ENCODE measurements around the gene FOXO3. TPM values are rescaled to one million over a fixed set of nuclear protein-coding genes. Genes with fewer than 3 reads are reported as not detected.

Gene FOXO3
- total RNA-seq, 1 experiment from 2014 or later = 20.4 TPM

DNA sequence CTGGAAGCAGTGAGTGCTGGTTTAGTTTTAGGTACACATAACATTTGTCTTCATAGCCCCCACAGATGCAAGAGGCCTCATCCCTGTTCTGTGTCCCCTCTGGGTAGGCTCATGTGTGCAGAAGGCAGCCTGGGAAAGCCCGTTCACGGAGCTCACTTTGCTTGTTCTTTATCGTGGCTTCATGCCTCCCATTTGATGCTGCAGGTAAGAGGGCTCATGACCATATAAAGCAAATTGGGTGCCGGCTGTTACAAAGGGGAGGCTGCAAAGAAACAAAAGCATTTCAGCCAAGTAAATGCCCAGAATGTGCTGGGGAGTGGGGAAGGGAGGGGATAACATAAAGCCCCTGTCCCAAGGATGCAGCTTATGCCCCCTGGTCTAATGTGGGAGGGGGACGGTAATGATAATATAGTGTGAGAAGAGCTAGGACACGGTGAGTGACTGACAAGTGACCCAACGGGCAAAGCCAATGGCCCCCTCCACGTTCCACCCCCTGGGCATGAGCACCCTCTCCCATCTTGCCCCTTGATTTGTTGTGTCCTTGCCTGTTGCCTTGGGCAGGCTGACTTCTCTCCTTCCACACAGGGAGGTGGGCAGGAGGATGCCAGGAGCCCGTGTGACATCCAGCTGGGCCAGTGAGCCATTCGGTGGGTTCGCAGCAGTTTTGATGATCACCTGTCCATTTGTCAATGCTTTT is 138.0 kb downstream of the FOXO3 start:
- Histone ChIP-seq H3K4me1 (replicated peaks) (no peaks in the 10 kb centered on the region), H3K27me3 (replicated peaks) (0 out of 2 replicates have a peak, but pooled peaks cover 2% of the 10 kb centered on the region), H3K4me3 (no peak overlapping the region), H3K27ac (no peak overlapping the region), H3K36me3 (no peaks in the 10 kb centered on the region), H3K9me3 (replicated peaks) (no peaks in the 10 kb centered on the region)
- no peak for DNase-seq (ENCODE audit: low read depth in 1 of 2, low spot score in 2 of 2)

DNA sequence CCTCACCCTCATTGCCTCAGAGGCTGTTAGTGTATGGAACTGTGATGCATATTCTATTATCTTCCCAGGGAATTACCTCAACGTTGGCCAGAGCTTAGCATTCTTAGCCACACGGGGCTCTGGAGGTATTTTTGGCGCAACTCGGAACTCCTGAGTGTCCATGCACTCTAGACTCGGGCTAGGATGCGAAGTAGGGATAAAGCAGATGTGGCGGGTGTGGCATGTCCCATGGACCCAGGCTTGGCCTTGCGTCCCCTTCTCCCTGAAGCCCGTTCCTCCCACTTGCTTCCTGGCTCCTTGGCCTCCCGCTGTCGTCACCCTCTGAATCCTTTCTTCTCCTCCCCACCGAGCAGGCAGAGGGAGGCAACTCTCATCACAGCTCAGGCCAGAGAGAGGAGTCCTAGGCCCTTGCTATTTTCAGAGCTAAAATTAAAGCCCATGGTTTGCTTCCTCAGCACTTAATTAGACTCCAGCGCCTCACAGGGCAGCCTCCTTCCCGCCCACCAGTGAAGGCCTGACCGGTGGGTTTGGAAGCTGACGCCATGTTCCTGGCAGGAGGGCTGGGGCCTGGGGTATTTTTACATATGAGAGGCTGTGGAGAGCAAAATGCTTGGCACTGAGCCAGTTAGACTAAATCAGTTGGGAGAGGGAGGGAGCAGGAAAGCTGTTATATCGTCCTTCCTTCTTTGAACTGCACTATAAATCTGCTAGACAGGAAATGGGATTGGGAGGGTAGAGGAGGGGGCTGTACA is 138.7 kb downstream of the FOXO3 start:
- H3K36me3 ChIP-seq = no peaks in the 10 kb centered on the region
- H3K27me3 ChIP-seq (replicated peaks) = 0 out of 2 replicates have a peak, but pooled peaks cover 2% of the 10 kb centered on the region
- H3K27ac ChIP-seq = no peak overlapping the region
- no peaks in the 10 kb centered on the region for H3K4me1 ChIP-seq (replicated peaks)
- H3K4me3 ChIP-seq = no peak overlapping the region
- no peaks in the 10 kb centered on the region for H3K9me3 ChIP-seq (replicated peaks)
- DNase-seq (ENCODE audit: low read depth in 1 of 2, low spot score in 2 of 2) = no peak

DNA sequence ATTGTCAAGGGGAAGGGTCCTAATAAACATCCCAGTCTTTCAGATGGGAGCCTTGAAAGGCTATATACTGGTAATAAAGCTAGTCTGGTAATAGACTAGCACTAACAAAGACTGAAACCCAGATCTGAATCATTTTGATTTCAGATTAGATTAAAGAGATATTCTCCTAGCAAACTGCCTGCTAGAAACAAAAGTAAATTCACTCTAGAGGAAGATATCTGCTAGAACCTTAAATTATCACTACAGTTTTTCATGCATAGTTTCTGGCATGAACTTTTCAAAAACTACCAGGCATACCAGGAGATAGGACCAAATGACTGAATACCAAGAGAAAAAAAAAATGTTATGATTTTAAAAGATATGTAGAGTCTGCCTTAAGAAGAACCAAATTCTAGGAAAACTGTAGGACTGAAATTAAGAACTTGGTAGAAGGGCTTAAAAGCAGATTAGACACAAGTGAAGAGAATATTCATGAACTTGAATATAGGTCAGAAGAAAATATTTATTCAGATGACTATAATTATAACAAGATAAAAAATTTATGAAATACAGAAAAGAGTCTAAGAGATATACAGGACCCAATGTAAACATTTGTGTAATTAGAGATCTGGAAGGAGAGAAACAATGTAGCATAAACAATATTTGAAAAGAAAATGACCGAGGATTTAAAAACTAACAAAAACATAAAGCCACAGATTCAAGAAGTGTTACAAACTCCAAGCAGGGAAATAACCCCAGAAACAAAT is 141.6 kb downstream of the FOXO3 start:
- Histone ChIP-seq H3K27ac (no peak overlapping the region), H3K36me3 (no peaks in the 10 kb centered on the region), H3K27me3 (replicated peaks) (no peaks in the 10 kb centered on the region), H3K4me1 (replicated peaks) (no peaks in the 10 kb centered on the region), H3K4me3 (no peak overlapping the region), H3K9me3 (replicated peaks) (no peaks in the 10 kb centered on the region)
- no peak for DNase-seq (ENCODE audit: low read depth in 1 of 2, low spot score in 2 of 2)

DNA sequence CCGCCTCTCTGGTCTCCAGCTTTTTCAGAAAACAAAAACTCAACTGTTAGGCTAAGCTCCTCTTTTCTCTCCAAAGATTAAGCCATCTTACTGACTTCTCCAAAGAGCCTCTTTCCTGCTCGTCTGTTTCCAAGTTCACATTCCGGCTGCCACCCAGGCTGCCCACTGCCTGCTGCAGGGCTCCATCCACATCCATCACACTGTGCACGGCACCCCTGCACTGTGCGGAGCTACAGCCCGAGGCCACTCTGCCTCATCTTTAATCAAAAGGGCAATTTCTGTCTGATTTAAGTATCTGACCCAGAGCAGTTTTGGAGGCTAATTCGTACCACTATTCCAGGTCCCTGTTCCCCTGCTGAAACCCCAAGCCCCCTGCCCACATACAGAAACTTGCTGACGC is 145.9 kb downstream of the FOXO3 start:
- Histone ChIP-seq H3K4me3 (no peak overlapping the region), H3K9me3 (replicated peaks) (no peaks in the 10 kb centered on the region), H3K27me3 (replicated peaks) (no peaks in the 10 kb centered on the region), H3K27ac (no peak overlapping the region), H3K36me3 (no peaks in the 10 kb centered on the region), H3K4me1 (replicated peaks) (no peaks in the 10 kb centered on the region)
- no peak for DNase-seq (ENCODE audit: low read depth in 1 of 2, low spot score in 2 of 2)

DNA sequence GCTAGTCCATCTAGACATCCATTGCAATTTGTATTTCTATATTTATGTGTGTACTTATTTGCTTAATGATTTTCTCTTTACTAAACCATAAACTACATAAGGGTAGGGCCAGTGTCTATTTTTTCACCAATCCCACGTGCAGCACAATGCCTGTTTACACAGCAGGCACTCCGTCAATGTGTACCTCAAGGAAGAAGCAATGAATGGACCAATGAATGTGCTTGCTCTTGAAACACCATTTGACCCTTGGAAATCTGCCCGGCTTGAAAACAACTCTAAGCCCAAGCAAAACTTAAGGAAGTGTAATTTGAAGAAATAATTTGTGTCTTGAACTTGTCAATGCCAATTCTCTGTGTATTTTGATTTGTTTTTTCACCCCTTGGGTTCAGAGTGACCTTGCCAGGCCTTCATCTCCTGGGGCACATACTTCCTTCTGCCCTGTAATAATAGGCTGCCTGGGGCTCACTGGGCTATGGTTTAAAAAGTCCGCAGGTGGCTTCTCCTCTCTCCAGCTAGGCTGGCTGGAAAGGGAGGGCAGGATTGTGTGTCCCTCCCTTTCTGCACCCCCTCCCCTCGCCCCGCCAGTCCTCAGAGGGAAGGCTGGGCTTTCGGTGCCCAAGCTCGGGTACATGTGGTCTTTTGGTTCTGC is 146.7 kb downstream of the FOXO3 start:
- Histone ChIP-seq H3K4me1 (replicated peaks) (no peaks in the 10 kb centered on the region), H3K27ac (no peak overlapping the region), H3K4me3 (no peak overlapping the region), H3K27me3 (replicated peaks) (no peaks in the 10 kb centered on the region), H3K9me3 (replicated peaks) (no peaks in the 10 kb centered on the region), H3K36me3 (no peaks in the 10 kb centered on the region)
- DNase-seq (ENCODE audit: low read depth in 1 of 2, low spot score in 2 of 2) = no peak

DNA sequence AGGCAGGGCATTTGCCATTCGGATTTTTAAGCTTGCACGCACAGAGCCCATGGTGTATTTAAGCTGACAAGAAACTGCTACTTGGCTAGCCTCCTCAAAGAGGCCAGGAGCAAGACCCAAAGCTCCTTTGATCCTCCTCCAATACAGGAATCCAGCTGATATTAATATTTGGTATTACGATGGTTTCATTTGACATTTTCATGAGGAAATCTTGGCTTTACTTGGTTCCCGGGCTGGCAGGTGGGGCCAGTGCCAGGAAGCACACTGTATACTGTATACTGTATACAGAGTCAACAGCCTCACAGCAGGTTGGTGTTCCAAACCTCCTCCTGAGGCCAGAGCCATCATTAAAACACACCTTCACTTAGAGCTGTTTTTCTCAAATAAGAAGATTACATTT is 149.3 kb downstream of the FOXO3 start:
- Histone ChIP-seq H3K27me3 (replicated peaks) (no peaks in the 10 kb centered on the region), H3K9me3 (replicated peaks) (no peaks in the 10 kb centered on the region), H3K4me1 (replicated peaks) (no peaks in the 10 kb centered on the region), H3K4me3 (no peak overlapping the region), H3K27ac (no peak overlapping the region), H3K36me3 (no peaks in the 10 kb centered on the region)
- DNase-seq (ENCODE audit: low read depth in 1 of 2, low spot score in 2 of 2) = no peak

DNA sequence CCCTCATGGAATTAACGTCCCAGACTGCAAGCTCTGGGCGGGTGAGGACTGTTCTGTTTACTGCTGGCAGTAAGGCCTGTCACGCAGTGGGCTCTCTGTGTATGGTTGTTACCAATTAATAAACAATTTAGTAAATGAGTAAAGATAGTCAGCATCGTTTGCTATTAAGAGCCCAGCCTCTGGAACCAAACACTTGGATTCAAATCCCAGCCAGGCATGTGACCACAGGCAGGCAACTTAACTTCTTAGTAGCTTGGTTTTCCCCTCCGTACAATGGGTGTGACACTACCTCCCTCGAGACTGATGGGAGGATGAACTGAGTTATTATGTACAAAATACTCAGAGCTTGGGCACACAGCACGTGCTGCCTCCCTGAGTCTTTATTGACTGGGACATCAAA is 149.8 kb downstream of the FOXO3 start:
- H3K27ac ChIP-seq = no peak overlapping the region
- H3K4me1 ChIP-seq (replicated peaks) = no peaks in the 10 kb centered on the region
- DNase-seq (ENCODE audit: low read depth in 1 of 2, low spot score in 2 of 2) = no peak
- H3K4me3 ChIP-seq = no peak overlapping the region
- H3K9me3 ChIP-seq (replicated peaks) = no peaks in the 10 kb centered on the region
- H3K36me3 ChIP-seq = no peaks in the 10 kb centered on the region
- H3K27me3 ChIP-seq (replicated peaks) = no peaks in the 10 kb centered on the region

DNA sequence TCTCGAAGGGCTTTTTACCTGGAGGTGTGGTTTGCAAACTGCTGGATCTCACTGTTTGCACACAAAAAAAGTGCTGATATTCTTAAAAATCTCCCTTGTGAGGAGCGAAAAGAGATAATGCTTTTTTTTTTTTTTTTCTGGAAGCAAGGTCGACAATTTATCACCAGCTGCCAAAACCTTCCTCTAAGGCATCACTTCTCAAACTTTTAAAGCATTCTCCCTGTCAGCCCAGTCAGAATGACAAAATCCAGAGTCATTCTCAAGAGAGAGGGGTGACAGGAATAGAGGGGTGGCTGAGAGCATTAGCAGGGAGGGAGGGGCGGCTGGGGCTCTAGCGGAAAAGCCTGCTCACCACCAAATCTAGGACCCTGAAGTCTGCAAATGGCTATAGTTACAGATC is 150.4 kb downstream of the FOXO3 start:
- Histone ChIP-seq H3K4me3 (no peak overlapping the region), H3K36me3 (no peaks in the 10 kb centered on the region), H3K27me3 (replicated peaks) (no peaks in the 10 kb centered on the region), H3K9me3 (replicated peaks) (no peaks in the 10 kb centered on the region), H3K4me1 (replicated peaks) (no peaks in the 10 kb centered on the region), H3K27ac (no peak overlapping the region)
- no peak for DNase-seq (ENCODE audit: low read depth in 1 of 2, low spot score in 2 of 2)

DNA sequence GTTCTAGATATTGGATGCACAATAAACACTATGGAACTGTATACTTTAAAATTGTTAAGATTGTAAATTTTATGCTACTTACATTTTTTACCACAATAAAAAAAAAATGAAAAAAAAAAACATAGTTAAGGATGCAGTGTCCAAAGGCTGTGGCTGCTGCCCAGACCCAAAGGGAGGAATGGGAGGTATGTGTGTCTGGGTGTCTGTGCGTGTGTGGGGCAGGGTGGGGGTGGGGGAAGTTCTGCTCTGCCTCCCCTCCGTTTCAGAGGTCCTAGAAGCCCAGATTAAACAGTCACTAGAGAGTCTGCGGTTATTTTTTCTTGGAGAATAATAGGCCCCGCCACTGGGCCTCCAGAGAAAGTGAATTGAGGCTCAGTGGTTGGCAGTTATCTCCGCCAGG is 151.1 kb downstream of the FOXO3 start:
- no peaks in the 10 kb centered on the region for H3K27me3 ChIP-seq (replicated peaks)
- no peaks in the 10 kb centered on the region for H3K9me3 ChIP-seq (replicated peaks)
- H3K4me3 ChIP-seq = no peak overlapping the region
- no peaks in the 10 kb centered on the region for H3K4me1 ChIP-seq (replicated peaks)
- DNase-seq (ENCODE audit: low read depth in 1 of 2, low spot score in 2 of 2) = no peak
- H3K36me3 ChIP-seq = no peaks in the 10 kb centered on the region
- no peak overlapping the region for H3K27ac ChIP-seq

DNA sequence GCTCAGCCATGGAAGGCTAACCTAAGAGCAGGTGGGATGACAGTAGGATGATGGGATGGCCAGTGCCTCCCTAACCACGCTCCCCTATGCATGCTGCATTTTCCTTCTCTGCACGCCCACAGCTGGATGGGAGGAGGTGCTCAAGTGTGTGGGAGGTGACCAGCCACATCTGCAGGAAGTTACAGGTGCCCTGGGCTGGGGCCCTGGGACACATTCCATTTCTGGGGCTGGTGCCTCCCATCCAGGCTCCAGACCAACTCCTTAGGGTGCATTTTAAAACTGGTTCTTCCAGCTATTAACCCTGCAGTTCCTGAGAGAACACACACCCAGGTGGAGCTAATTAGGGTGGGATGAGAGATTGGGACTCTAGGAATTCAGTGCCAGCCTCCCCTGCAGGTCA is 152.2 kb downstream of the FOXO3 start:
- no peak for DNase-seq (ENCODE audit: low read depth in 1 of 2, low spot score in 2 of 2)
- Histone ChIP-seq H3K36me3 (no peaks in the 10 kb centered on the region), H3K4me1 (replicated peaks) (no peaks in the 10 kb centered on the region), H3K27me3 (replicated peaks) (no peaks in the 10 kb centered on the region), H3K27ac (no peak overlapping the region), H3K9me3 (replicated peaks) (no peaks in the 10 kb centered on the region), H3K4me3 (no peak overlapping the region)

DNA sequence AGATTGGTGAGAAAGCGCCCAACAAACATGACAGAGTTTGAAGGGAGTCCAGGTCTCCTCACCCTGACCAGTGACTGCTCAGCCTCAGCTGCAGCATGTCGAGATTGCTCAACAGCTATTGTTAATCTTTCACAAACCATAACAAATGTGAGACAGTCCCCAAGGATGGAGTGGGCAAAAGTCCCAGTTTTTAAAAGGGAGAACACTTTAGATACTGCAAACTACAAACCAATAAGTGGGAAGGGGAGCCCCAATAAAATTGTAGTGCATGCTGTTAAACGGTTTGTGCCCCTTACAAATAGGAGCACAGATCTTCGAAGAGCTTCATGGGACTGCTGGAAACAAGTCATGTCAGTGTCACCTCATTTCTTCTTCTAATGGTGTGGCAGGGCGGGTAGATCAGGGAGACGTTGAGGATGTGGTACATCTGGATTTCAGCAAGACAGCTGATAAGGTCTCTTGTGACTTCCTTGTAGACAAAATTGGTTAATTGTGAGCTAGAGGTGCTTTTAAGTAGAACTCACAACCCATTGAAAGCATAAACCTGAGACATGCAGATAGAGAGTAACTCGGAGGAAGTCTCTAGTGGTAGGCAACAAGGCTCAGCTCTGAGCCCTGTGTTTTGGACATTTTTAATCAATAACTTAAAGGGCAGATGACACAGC is 153.5 kb downstream of the FOXO3 start:
- H3K9me3 ChIP-seq (replicated peaks) = no peaks in the 10 kb centered on the region
- no peaks in the 10 kb centered on the region for H3K4me1 ChIP-seq (replicated peaks)
- no peak for DNase-seq (ENCODE audit: low read depth in 1 of 2, low spot score in 2 of 2)
- no peaks in the 10 kb centered on the region for H3K27me3 ChIP-seq (replicated peaks)
- H3K27ac ChIP-seq = no peak overlapping the region
- no peak overlapping the region for H3K4me3 ChIP-seq
- H3K36me3 ChIP-seq = no peaks in the 10 kb centered on the region

DNA sequence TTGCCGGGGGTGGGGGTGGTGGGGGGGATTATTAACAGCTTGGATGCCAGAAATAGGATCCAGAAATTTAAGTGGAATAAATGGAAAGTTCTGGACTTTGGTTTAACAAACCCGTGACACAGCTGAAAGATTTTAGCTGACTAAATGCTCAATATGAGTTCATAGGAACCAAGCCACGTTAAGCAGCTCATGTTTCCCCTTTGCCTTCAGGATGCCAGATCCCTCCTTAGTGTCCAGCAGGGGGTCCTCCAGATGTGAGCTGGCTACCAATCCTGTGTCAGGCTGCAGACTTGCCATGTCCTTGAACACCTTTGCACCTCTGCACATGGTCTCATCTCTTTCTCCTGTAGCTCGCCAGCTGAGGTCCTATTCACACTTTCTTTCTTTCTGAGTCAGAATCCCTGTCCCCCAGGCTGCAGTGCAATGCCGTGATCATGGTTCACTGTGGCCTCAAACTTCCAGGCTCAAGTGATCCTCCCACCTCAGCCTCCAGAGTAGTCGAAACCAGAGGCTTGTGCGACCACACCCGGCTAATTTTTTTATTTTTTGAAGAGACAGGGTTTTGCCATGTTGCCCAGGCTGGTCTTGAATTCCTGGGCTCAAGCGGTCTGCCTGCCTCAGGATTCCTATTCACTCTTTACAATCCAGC is 154.2 kb downstream of the FOXO3 start:
- no peak overlapping the region for H3K27ac ChIP-seq
- no peaks in the 10 kb centered on the region for H3K36me3 ChIP-seq
- DNase-seq (ENCODE audit: low read depth in 1 of 2, low spot score in 2 of 2) = no peak
- no peaks in the 10 kb centered on the region for H3K9me3 ChIP-seq (replicated peaks)
- no peak overlapping the region for H3K4me3 ChIP-seq
- no peaks in the 10 kb centered on the region for H3K27me3 ChIP-seq (replicated peaks)
- no peaks in the 10 kb centered on the region for H3K4me1 ChIP-seq (replicated peaks)

DNA sequence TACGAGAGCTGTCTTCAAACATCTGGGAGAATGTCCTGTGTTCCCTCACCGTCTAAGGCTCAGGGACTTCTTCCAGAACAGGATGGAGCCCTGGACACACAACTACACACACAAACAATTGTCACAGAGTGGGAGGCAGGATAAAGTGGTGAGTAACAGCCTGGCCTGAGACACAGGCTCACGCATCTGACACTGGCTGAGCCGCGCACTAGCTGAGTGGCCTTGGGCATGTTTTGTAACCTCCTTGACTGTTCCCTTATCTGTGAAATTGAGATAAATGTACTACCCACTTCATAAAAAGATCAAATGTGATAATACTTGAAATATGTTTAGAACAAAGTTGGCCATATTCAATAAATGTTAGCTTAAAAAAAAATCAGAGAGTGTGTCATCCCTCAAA is 155.1 kb downstream of the FOXO3 start:
- H3K27me3 ChIP-seq (replicated peaks) = no peaks in the 10 kb centered on the region
- H3K36me3 ChIP-seq = no peaks in the 10 kb centered on the region
- no peak overlapping the region for H3K4me3 ChIP-seq
- no peaks in the 10 kb centered on the region for H3K4me1 ChIP-seq (replicated peaks)
- no peak overlapping the region for H3K27ac ChIP-seq
- H3K9me3 ChIP-seq (replicated peaks) = no peaks in the 10 kb centered on the region
- DNase-seq (ENCODE audit: low read depth in 1 of 2, low spot score in 2 of 2) = no peak
